ENCODE data around the gene MYT1. TPM values are rescaled to one million over a fixed set of nuclear protein-coding genes. Genes with fewer than 3 reads are reported as not detected.

MYT1 gene
- polyA plus RNA-seq, 1 donor from 2014 or later, result 35.8 TPM

GRCh38 chr20:64196309-64196708 is 32.1 kb downstream of the MYT1 start:
- TF ChIP-seq TAF1 (IDR thresholded peaks at IDR 0.05; ENCODE audit: low read depth) (peak; percentile 40), CTCF (IDR thresholded peaks at IDR 0.05; ENCODE audit: poor library complexity, severe bottlenecking) (no peak)
- peak overlapping the region; percentile 99 for H3K27ac ChIP-seq (ENCODE audit: low read length)
- H3F3A ChIP-seq (ENCODE audit: insufficient read depth, low read length, poor library complexity, severe bottlenecking), result peaks cover 3% of the 10 kb centered on the region
- H3K27me3 ChIP-seq (ENCODE audit: insufficient read depth, low read depth, low read length), result no peaks in the 10 kb centered on the region
- H3K4me3 ChIP-seq (ENCODE audit: low read length), result peak overlapping the region; percentile 62
- no peaks in the 10 kb centered on the region for H4K20me1 ChIP-seq (ENCODE audit: insufficient read depth)
- peak overlapping the region; percentile 89 for H3K9ac ChIP-seq (ENCODE audit: low read length)
- peak overlapping the region; percentile 54 for H3K4me2 ChIP-seq (ENCODE audit: low read length)
- H3K36me3 ChIP-seq (ENCODE audit: insufficient read depth, low read length), result peaks cover 9% of the 10 kb centered on the region
- peaks cover 41% of the 10 kb centered on the region for H3K79me2 ChIP-seq (replicated peaks; ENCODE audit: insufficient read depth, low read length)
- H3K9me3 ChIP-seq (ENCODE audit: low read length), result no peaks in the 10 kb centered on the region
- H3K9me2 ChIP-seq (ENCODE audit: insufficient read depth, low read length), result no peaks in the 10 kb centered on the region
- no peak overlapping the region for H2AFZ ChIP-seq (ENCODE audit: low read depth, low read length)

GRCh38 chr20:64196847-64197306 is 32.6 kb downstream of the MYT1 start:
- Histone ChIP-seq H3K79me2 (replicated peaks; ENCODE audit: insufficient read depth, low read length) (peaks cover 35% of the 10 kb centered on the region), H3K9ac (ENCODE audit: low read length) (peak overlapping the region; percentile 89), H3K4me2 (ENCODE audit: low read length) (peak overlapping the region; percentile 54), H4K20me1 (ENCODE audit: insufficient read depth) (no peaks in the 10 kb centered on the region), H3K27ac (ENCODE audit: low read length) (peak overlapping the region; percentile 99), H3K27me3 (ENCODE audit: insufficient read depth, low read depth, low read length) (no peaks in the 10 kb centered on the region), H3K9me2 (ENCODE audit: insufficient read depth, low read length) (no peaks in the 10 kb centered on the region), H3K4me3 (ENCODE audit: low read length) (peak overlapping the region; percentile 62), H3K36me3 (ENCODE audit: insufficient read depth, low read length) (peaks cover 9% of the 10 kb centered on the region), H3F3A (ENCODE audit: insufficient read depth, low read length, poor library complexity, severe bottlenecking) (peaks cover 3% of the 10 kb centered on the region), H2AFZ (ENCODE audit: low read depth, low read length) (no peak overlapping the region), H3K9me3 (ENCODE audit: low read length) (no peaks in the 10 kb centered on the region)
- TF ChIP-seq POLR2AphosphoS5 (IDR thresholded peaks at IDR 0.05) (peak; percentile 83), EP300 (conservative IDR thresholded peaks at IDR 0.05; ENCODE audit: poor library complexity, severe bottlenecking) (peak; percentile 90), REST (IDR thresholded peaks at IDR 0.05; ENCODE audit: borderline replicate concordance) (peak; percentile 92), TAF1 (IDR thresholded peaks at IDR 0.05; ENCODE audit: low read depth) (no peak), CTCF (IDR thresholded peaks at IDR 0.05; ENCODE audit: poor library complexity, severe bottlenecking) (peak; percentile 9), RAD21 (conservative IDR thresholded peaks at IDR 0.05) (peak; percentile 35), MXI1 (conservative IDR thresholded peaks at IDR 0.05; ENCODE audit: poor library complexity, severe bottlenecking) (peak; percentile 57), SMC3 (conservative IDR thresholded peaks at IDR 0.05; ENCODE audit: poor library complexity) (no peak), EZH2 (IDR thresholded peaks at IDR 0.05; ENCODE audit: borderline replicate concordance, insufficient read depth, low read length, poor library complexity, severe bottlenecking) (no peak)

All from neural cell (in vitro differentiated cells).